Thyroid gland (tissue), 4 donors: ENCODE data around the gene WNT3A.

Experiments
- POLR2A ChIP-seq, 2 donors: fragments of 450-650 bp; IDR thresholded peaks; one replicate each; pipeline ENCODE4 v1.6.1; 2017; ENCODE audit warnings: antibody characterized with exemption in 2 of 2, mild to moderate bottlenecking in 2 of 2, moderate library complexity in 1 of 2
- TF ChIP-seq, protein P1 (sequence below), 6 experiments: fragments of 200-600 bp in 3 of 6; fragments of 450-650 bp in 3 of 6; sonication (generic) in 3 of 6; IDR thresholded peaks; one replicate each; pipeline ENCODE4 v1.5.1; 2016 to 2019; ENCODE audit warnings: antibody characterized with exemption in 6 of 6, mild to moderate bottlenecking in 2 of 6, inconsistent platforms in 1 of 6, moderate library complexity in 1 of 6

DNA sequence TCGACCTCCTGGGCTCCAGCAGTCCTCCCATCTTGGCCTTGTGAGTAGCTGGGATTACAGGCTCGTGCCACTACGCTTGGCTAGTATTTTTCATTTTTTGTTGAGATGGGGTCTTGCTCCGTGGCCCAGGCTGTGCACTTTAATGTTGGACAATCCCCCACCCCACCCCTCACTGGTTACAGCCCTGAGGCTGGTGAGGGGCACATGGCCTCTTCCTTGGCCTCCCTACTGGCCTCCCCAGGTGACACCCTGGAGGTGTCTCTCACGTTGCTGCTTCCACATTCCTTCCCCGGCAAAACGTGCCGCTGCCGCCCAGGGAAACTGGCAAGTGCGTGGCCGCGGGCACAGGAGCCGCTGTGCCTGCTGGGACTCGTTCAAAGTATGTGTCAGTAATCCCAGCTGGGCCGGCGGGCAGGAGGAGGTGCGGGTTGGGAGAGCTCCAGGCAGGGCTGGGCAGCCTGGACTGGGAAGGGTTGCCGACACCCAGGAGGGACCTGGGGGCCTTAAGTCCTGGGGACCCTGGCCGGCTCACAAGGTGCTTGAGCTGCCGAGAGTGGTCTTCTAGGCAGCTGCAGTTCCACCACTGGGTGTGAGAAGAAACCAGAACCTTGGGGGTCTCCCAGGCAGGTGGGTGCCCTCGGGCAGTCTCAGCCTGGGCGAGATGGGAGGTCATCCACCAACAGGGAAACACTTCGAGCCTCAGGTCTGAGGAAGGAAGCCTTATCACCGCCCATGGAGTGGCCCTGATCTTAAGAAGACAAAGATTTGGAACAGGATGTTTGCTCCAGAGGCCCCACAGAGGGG, 6.5 kb downstream of the WNT3A start:
- TF ChIP-seq, protein P1, sequence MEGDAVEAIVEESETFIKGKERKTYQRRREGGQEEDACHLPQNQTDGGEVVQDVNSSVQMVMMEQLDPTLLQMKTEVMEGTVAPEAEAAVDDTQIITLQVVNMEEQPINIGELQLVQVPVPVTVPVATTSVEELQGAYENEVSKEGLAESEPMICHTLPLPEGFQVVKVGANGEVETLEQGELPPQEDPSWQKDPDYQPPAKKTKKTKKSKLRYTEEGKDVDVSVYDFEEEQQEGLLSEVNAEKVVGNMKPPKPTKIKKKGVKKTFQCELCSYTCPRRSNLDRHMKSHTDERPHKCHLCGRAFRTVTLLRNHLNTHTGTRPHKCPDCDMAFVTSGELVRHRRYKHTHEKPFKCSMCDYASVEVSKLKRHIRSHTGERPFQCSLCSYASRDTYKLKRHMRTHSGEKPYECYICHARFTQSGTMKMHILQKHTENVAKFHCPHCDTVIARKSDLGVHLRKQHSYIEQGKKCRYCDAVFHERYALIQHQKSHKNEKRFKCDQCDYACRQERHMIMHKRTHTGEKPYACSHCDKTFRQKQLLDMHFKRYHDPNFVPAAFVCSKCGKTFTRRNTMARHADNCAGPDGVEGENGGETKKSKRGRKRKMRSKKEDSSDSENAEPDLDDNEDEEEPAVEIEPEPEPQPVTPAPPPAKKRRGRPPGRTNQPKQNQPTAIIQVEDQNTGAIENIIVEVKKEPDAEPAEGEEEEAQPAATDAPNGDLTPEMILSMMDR (IDR thresholded peaks at IDR 0.05), result no peak
- no peak for TF ChIP-seq POLR2A (IDR thresholded peaks at IDR 0.05)
